ENCODE measurements around the gene FBXW11.

FBXW11 gene

GRCh38 chr5:171965745-171966144 lies 40.7 kb downstream of the FBXW11 start:
- H3K79me2 ChIP-seq (ENCODE audit: control insufficient read depth, low read length): peaks cover 95% of the 10 kb centered on the region
- H3K4me1 ChIP-seq (ENCODE audit: control insufficient read depth, low read length): peaks cover 55% of the 10 kb centered on the region
- H3K36me3 ChIP-seq (ENCODE audit: control insufficient read depth, low read length): peaks cover 2% of the 10 kb centered on the region
- H3K9me2 ChIP-seq (replicated peaks; ENCODE audit: control insufficient read depth, low read length): no peaks in the 10 kb centered on the region
- no peak overlapping the region for H3K4me3 ChIP-seq (ENCODE audit: low read length)
- H3K27ac ChIP-seq (ENCODE audit: low read depth, low read length): no peak overlapping the region
- peaks cover 10% of the 10 kb centered on the region; the same call in 1 of the 2 replicates for H4K20me1 ChIP-seq (ENCODE audit: control insufficient read depth, insufficient read depth, low read depth, low read length)
- H3F3A ChIP-seq (ENCODE audit: control insufficient read depth, insufficient read depth): no peaks in the 10 kb centered on the region
- no peaks in the 10 kb centered on the region for H3K27me3 ChIP-seq (ENCODE audit: control insufficient read depth, low read length)
- H3K9me3 ChIP-seq (ENCODE audit: control insufficient read depth, insufficient read depth, low read length): no peaks in the 10 kb centered on the region
- TF ChIP-seq, protein P1, sequence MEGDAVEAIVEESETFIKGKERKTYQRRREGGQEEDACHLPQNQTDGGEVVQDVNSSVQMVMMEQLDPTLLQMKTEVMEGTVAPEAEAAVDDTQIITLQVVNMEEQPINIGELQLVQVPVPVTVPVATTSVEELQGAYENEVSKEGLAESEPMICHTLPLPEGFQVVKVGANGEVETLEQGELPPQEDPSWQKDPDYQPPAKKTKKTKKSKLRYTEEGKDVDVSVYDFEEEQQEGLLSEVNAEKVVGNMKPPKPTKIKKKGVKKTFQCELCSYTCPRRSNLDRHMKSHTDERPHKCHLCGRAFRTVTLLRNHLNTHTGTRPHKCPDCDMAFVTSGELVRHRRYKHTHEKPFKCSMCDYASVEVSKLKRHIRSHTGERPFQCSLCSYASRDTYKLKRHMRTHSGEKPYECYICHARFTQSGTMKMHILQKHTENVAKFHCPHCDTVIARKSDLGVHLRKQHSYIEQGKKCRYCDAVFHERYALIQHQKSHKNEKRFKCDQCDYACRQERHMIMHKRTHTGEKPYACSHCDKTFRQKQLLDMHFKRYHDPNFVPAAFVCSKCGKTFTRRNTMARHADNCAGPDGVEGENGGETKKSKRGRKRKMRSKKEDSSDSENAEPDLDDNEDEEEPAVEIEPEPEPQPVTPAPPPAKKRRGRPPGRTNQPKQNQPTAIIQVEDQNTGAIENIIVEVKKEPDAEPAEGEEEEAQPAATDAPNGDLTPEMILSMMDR (IDR thresholded peaks at IDR 0.05; ENCODE audit: low read depth, low read length, poor library complexity, severe bottlenecking): no peak
- no peak for TF ChIP-seq EZH2phosphoT487 (IDR thresholded peaks at IDR 0.05; ENCODE audit: borderline replicate concordance, low read length)
- peak overlapping the region; percentile 25; the same call in 1 of the 2 replicates for H3K4me2 ChIP-seq (ENCODE audit: low read length)

GRCh38 chr5:171963416-171963815 lies 43.0 kb downstream of the FBXW11 start:
- Histone ChIP-seq H3K9me2 (replicated peaks; ENCODE audit: control insufficient read depth, low read length) (no peaks in the 10 kb centered on the region), H3F3A (ENCODE audit: control insufficient read depth, insufficient read depth) (no peaks in the 10 kb centered on the region), H3K4me2 (ENCODE audit: low read length) (no peak overlapping the region), H3K36me3 (ENCODE audit: control insufficient read depth, low read length) (no peaks in the 10 kb centered on the region), H3K27ac (ENCODE audit: low read depth, low read length) (no peak overlapping the region), H3K4me1 (ENCODE audit: control insufficient read depth, low read length) (peaks cover 36% of the 10 kb centered on the region), H4K20me1 (ENCODE audit: control insufficient read depth, insufficient read depth, low read depth, low read length) (peaks cover 15% of the 10 kb centered on the region; the same call in 1 of the 2 replicates), H3K27me3 (ENCODE audit: control insufficient read depth, low read length) (no peaks in the 10 kb centered on the region), H3K79me2 (ENCODE audit: control insufficient read depth, low read length) (peaks cover 93% of the 10 kb centered on the region), H3K4me3 (ENCODE audit: low read length) (no peak overlapping the region), H3K9me3 (ENCODE audit: control insufficient read depth, insufficient read depth, low read length) (no peaks in the 10 kb centered on the region)
- TF ChIP-seq, protein P1 (IDR thresholded peaks at IDR 0.05; ENCODE audit: low read depth, low read length, poor library complexity, severe bottlenecking): no peak
- no peak for TF ChIP-seq EZH2phosphoT487 (IDR thresholded peaks at IDR 0.05; ENCODE audit: borderline replicate concordance, low read length)

DNA sequence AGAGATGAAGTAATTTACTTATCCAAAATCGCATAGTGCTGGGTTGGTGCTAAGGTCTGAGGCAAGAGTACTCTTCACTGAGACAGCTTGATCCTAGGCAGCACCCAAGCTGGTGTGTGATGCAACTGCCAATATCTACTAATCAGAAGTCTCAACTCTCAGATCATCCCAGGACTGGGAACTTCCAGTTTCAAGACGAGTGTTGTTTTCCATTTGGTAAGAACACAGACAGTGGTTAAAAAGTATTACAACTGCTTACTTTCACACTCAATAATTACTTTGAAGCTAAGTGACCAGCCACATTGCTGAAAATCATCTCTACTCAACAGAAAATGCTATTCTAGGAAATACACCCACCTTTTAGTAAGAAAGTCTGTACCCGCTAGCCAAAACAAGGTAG lies 45.3 kb downstream of the FBXW11 start:
- TF ChIP-seq, protein P1 (IDR thresholded peaks at IDR 0.05; ENCODE audit: low read depth, low read length, poor library complexity, severe bottlenecking): no peak
- TF ChIP-seq EZH2phosphoT487 (IDR thresholded peaks at IDR 0.05; ENCODE audit: borderline replicate concordance, low read length): no peak
- Histone ChIP-seq H3K79me2 (ENCODE audit: control insufficient read depth, low read length) (peaks cover 96% of the 10 kb centered on the region), H4K20me1 (ENCODE audit: control insufficient read depth, insufficient read depth, low read depth, low read length) (peaks cover 14% of the 10 kb centered on the region; the same call in 1 of the 2 replicates), H3K4me3 (ENCODE audit: low read length) (no peak overlapping the region), H3K9me3 (ENCODE audit: control insufficient read depth, insufficient read depth, low read length) (no peaks in the 10 kb centered on the region), H3K4me2 (ENCODE audit: low read length) (no peak overlapping the region), H3K27me3 (ENCODE audit: control insufficient read depth, low read length) (no peaks in the 10 kb centered on the region), H3K9me2 (replicated peaks; ENCODE audit: control insufficient read depth, low read length) (no peaks in the 10 kb centered on the region), H3K27ac (ENCODE audit: low read depth, low read length) (no peak overlapping the region), H3K36me3 (ENCODE audit: control insufficient read depth, low read length) (no peaks in the 10 kb centered on the region), H3K4me1 (ENCODE audit: control insufficient read depth, low read length) (peaks cover 22% of the 10 kb centered on the region), H3F3A (ENCODE audit: control insufficient read depth, insufficient read depth) (no peaks in the 10 kb centered on the region)
